NCI-H1105 treated with DMSO at 0.1 percent for 48 hours (cell line): Measurements from ENCODE around the gene ATPAF1.
"Not testable (repeated sequence)": the region's sequence is repeated elsewhere in the genome, so short reads cannot be mapped to it uniquely, and the experiment has no call there.

Experiments used
- DNase-seq: peaks from one replicate; lab custom pipeline; 2025; lab: John Stamatoyannopoulos, UW

The ATPAF1 gene

GRCh38 chr1:46667782-46668760 is at the start of gene ATPAF1:
TSS of gene ATPAF1 (minus strand) at chr1:46668364. CDS start at chr1:46668322, 42 bp downstream.
- peak; percentile 51 for DNase-seq

- DNase-seq: no peak
These were observed 49.5 kb upstream of the ATPAF1 start for GRCh38 chr1:46717654-46718053.

GRCh38 chr1:46714976-46715375 is 46.8 kb upstream of the ATPAF1 start:
- no peak for DNase-seq

GRCh38 chr1:46708121-46708520 is 40.0 kb upstream of the ATPAF1 start:
- DNase-seq: no peak

- DNase-seq: no peak
These were observed 37.2 kb upstream of the ATPAF1 start for GRCh38 chr1:46705408-46705807.

GRCh38 chr1:46703927-46704641 is 35.9 kb upstream of the ATPAF1 start:
- no peak for DNase-seq

GRCh38 chr1:46699666-46700065 is 31.5 kb upstream of the ATPAF1 start:
- DNase-seq: no peak

- no peak for DNase-seq
These were observed 28.9 kb upstream of the ATPAF1 start for GRCh38 chr1:46697053-46697452.

GRCh38 chr1:46694676-46695075 is 26.5 kb upstream of the ATPAF1 start:
- not testable (repeated sequence) for DNase-seq

- no peak for DNase-seq
These were observed 24.9 kb upstream of the ATPAF1 start for GRCh38 chr1:46692811-46693770.

GRCh38 chr1:46691997-46692790 is 24.0 kb upstream of the ATPAF1 start:
- no peak for DNase-seq

GRCh38 chr1:46690931-46691421 is 22.8 kb upstream of the ATPAF1 start:
- DNase-seq: no peak

- no peak for DNase-seq
These were observed 21.7 kb upstream of the ATPAF1 start for GRCh38 chr1:46689897-46690296.

- no peak for DNase-seq
These were observed 21.2 kb upstream of the ATPAF1 start for GRCh38 chr1:46689356-46689755.

GRCh38 chr1:46687921-46688509 is 19.9 kb upstream of the ATPAF1 start:
- no peak for DNase-seq

GRCh38 chr1:46687093-46687659 is 19.0 kb upstream of the ATPAF1 start:
- DNase-seq: peak; percentile 83

- no peak for DNase-seq
These were observed 18.1 kb upstream of the ATPAF1 start for GRCh38 chr1:46686255-46686654.

- no peak for DNase-seq
These were observed 16.5 kb upstream of the ATPAF1 start for GRCh38 chr1:46684670-46685069.

GRCh38 chr1:46682064-46682463 is 13.9 kb upstream of the ATPAF1 start:
- DNase-seq: no peak
